PFSK-1 (cell line): Measurements from ENCODE around the gene TMEM219.

Experiments used
- POLR2AphosphoS5 ChIP-seq: IDR thresholded peaks from 2 replicates; pipeline ENCODE4 v1.6.1; 2012; ENCODE audit warnings: low read depth, mild to moderate bottlenecking, control low read depth, low read length, moderate library complexity
- TF ChIP-seq, protein P1 (sequence below), 2 experiments: IDR thresholded peaks; 2 replicates each; pipeline versions ENCODE4 v1.6.1 to v1.8.0; 2011 to 2012; ENCODE audit warnings: low read depth in 2 of 2, low read length in 2 of 2, control low read depth in 1 of 2, inconsistent platforms in 1 of 2, mild to moderate bottlenecking in 1 of 2, moderate library complexity in 1 of 2; ENCODE audit not compliant: insufficient read depth in 1 of 2

DNA sequence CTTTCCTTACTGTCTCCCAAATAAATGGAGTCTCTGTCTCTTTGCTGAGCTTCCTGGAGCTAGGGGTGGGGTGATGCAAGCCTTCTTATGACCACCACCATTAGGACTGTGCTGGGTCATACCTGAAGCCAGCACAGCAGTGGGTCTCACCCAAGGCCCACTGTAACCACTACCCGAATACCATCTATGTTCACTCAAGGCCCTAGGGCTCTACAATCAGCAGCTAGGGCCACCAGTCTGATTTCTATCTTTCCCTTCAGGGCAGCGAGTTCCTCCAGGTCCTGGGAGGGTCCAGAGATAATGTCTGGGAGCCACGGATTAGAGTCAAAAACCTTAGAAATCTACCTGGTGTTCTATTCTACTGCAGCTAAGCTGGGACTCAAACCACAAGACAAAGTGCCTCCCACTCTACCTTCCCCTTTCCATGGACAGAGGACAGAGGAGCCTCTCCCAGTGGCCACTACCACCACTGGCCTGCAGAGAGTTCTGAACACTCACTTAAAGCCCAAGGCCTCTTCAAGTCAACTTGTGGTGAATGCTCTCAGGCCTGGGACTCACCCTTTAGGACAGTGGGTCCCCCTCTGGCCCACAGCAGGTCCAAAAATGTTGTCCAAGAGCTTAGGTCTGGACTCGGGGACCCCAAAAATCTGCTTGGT is 10.9 kb upstream of the TMEM219 start:
- no peak for TF ChIP-seq POLR2AphosphoS5
- TF ChIP-seq, protein P1, sequence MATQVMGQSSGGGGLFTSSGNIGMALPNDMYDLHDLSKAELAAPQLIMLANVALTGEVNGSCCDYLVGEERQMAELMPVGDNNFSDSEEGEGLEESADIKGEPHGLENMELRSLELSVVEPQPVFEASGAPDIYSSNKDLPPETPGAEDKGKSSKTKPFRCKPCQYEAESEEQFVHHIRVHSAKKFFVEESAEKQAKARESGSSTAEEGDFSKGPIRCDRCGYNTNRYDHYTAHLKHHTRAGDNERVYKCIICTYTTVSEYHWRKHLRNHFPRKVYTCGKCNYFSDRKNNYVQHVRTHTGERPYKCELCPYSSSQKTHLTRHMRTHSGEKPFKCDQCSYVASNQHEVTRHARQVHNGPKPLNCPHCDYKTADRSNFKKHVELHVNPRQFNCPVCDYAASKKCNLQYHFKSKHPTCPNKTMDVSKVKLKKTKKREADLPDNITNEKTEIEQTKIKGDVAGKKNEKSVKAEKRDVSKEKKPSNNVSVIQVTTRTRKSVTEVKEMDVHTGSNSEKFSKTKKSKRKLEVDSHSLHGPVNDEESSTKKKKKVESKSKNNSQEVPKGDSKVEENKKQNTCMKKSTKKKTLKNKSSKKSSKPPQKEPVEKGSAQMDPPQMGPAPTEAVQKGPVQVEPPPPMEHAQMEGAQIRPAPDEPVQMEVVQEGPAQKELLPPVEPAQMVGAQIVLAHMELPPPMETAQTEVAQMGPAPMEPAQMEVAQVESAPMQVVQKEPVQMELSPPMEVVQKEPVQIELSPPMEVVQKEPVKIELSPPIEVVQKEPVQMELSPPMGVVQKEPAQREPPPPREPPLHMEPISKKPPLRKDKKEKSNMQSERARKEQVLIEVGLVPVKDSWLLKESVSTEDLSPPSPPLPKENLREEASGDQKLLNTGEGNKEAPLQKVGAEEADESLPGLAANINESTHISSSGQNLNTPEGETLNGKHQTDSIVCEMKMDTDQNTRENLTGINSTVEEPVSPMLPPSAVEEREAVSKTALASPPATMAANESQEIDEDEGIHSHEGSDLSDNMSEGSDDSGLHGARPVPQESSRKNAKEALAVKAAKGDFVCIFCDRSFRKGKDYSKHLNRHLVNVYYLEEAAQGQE (IDR thresholded peaks at IDR 0.05; ENCODE audit: insufficient read depth in 1 of 2, low read depth in 2 of 2, low read length in 2 of 2): no peak
